GM23248 (cell line): ENCODE measurements around the gene TAL1. TPM values are rescaled to one million over a fixed set of nuclear protein-coding genes. Genes with fewer than 3 reads are reported as not detected.
A peak's percentile ranks its signal among the peaks of the same experiment; 100 is the strongest.

Experiments
- DNase-seq: peaks from one replicate; pipeline ENCODE4 v3.0.0-alpha.2; 2015
- H2AFZ ChIP-seq: fragments of 200-600 bp; sonication (generic); 2 replicates; pipeline ENCODE4 v1.6.1; 2016; ENCODE audit warnings: antibody characterized with exemption
- H3F3A ChIP-seq: fragments of 200-600 bp; sonication (generic); 2 replicates; pipeline ENCODE4 v1.6.1; 2016; ENCODE audit warnings: mild to moderate bottlenecking, antibody characterized with exemption, mixed run types; ENCODE audit not compliant: insufficient read depth
- H3K27ac ChIP-seq: fragments of 200-600 bp; sonication (generic); 2 replicates; pipeline ENCODE4 v1.5.1; 2016; ENCODE audit warnings: mild to moderate bottlenecking
- H3K27me3 ChIP-seq: fragments of 200-600 bp; sonication (generic); replicated peaks from 2 replicates; pipeline ENCODE4 v1.6.1; 2016; ENCODE audit warnings: mild to moderate bottlenecking; ENCODE audit not compliant: insufficient read depth
- H3K36me3 ChIP-seq: fragments of 200-600 bp; sonication (generic); 2 replicates; pipeline ENCODE4 v1.6.1; 2016; ENCODE audit warnings: low read depth, mild to moderate bottlenecking
- H3K4me1 ChIP-seq: fragments of 200-600 bp; sonication (generic); 2 replicates; pipeline ENCODE4 v1.6.1; 2016; ENCODE audit warnings: mild to moderate bottlenecking; ENCODE audit not compliant: insufficient read depth
- H3K4me2 ChIP-seq: fragments of 200-600 bp; sonication (generic); one replicate; pipeline ENCODE4 v1.6.1; 2016; ENCODE audit warnings: mild to moderate bottlenecking; ENCODE audit not compliant: unreplicated experiment
- H3K4me3 ChIP-seq: fragments of 200-600 bp; sonication (generic); 2 replicates; pipeline ENCODE4 v1.5.1; 2016; ENCODE audit warnings: mild to moderate bottlenecking
- H3K79me2 ChIP-seq: fragments of 200-600 bp; sonication (generic); 2 replicates; pipeline ENCODE4 v1.6.1; 2016; ENCODE audit warnings: mild to moderate bottlenecking; ENCODE audit not compliant: insufficient read depth
- H3K9ac ChIP-seq: fragments of 200-600 bp; sonication (generic); 2 replicates; pipeline ENCODE4 v1.6.1; 2016; ENCODE audit warnings: mild to moderate bottlenecking
- H3K9me2 ChIP-seq: fragments of 200-600 bp; sonication (generic); 2 replicates; pipeline ENCODE4 v1.6.1; 2016; ENCODE audit warnings: mixed run types, mild to moderate bottlenecking, moderate library complexity; ENCODE audit not compliant: insufficient read depth
- H3K9me3 ChIP-seq: fragments of 200-600 bp; sonication (generic); one replicate; pipeline ENCODE4 v1.6.1; 2017; ENCODE audit warnings: low read depth
- H4K20me1 ChIP-seq: fragments of 200-600 bp; sonication (generic); 2 replicates; pipeline ENCODE4 v1.6.0; 2016; ENCODE audit not compliant: insufficient read depth
- EZH2 ChIP-seq: fragments of 200-600 bp; sonication (generic); IDR thresholded peaks from 2 replicates; pipeline ENCODE4 v1.6.1; 2018; ENCODE audit warnings: antibody characterized with exemption, mild to moderate bottlenecking; ENCODE audit not compliant: insufficient read depth, poor library complexity, severe bottlenecking
- EZH2phosphoT487 ChIP-seq: fragments of 200-600 bp; sonication (generic); IDR thresholded peaks from 2 replicates; pipeline ENCODE4 v1.6.1; 2018; ENCODE audit warnings: antibody characterized with exemption, moderate library complexity, mild to moderate bottlenecking, low read depth; ENCODE audit not compliant: insufficient read depth
- WGBS, 2 experiments: methylation state at CpG; one replicate each; pipeline ENCODE4 v1.1.6; 2015 to 2017; ENCODE audit warnings: low lambda C conversion rate in 2 of 2, low coverage in 1 of 2; ENCODE audit errors: missing lambda C conversion rate in 2 of 2; 5-methylcytosine and 5-hydroxymethylcytosine counted together
- in situ Hi-C: fragments of 300-500 bp; cut with MboI; formaldehyde crosslinking; loops from 2 replicates; pipeline ENCODE4 v1.15.0; 2020
- polyA plus RNA-seq: library from polyadenylated mRNA; unstranded; fragments of >200 nt; fragmentation: Nextera tagmentation; extraction: Ambion mirVana; gene quantifications from 2 replicates; pipeline ENCODE4 v1.2.1, GENCODE V29; 2016
- total RNA-seq: library from RNA; depleted of rRNA; stranded (reverse); fragments of >200 nt; shearing (Covaris generic); gene quantifications from 2 replicates; pipeline ENCODE4 v1.2.3, GENCODE V29; 2014

TAL1 gene
- total and polyA plus RNA-seq, 2 experiments from 2014 or later = not detected

DNA sequence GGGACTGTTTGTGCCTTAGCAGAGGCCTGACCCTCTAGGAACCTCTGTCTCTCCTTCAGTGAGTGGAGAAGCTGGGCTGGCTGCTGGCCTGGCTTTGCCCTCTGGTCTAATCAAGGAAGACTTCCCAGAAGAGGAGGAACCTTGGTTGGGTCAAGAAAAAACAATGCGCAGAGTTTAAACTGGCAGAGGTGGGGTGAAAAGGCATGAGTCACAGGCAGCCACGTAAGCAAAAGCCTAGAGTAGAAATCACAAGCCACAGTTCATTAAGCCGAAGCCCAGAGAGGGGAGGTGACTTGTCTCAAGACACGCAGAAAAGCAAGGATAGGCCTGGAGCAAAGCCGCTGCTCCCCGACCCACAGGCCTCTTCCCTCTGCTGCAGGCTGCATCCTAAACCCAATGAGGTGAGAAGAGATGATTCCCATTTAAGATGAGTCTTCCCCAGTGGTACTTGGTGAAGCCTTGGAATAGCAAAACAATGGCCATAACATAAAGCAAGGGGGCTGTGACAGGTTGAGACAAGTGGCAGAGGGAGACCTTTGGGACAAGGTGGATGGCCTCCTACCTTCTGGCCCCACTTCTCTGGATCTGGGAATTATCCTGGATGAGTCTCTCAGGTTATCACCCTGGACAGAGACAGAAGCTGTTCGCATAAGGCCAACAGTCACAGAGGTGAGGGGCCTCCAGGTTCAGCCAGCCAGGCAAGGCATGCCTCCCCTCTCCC, 49.9 kb downstream of the TAL1 start:
- no peaks in the 10 kb centered on the region for H3K9me3 ChIP-seq
- in situ Hi-C loops = no loop called here

GRCh38 chr1:47181095-47181954, 50.7 kb downstream of the TAL1 start:
- Histone ChIP-seq H3K27ac (no peak overlapping the region), H4K20me1 (no peaks in the 10 kb centered on the region), H3K4me2 (no peak overlapping the region), H3K4me3 (no peak overlapping the region), H3K27me3 (no peaks in the 10 kb centered on the region), H3K9ac (no peak overlapping the region), H3K9me3 (no peaks in the 10 kb centered on the region), H2AFZ (no peak overlapping the region), H3K79me2 (no peaks in the 10 kb centered on the region), H3K36me3 (no peaks in the 10 kb centered on the region), H3K9me2 (no peaks in the 10 kb centered on the region), H3K4me1 (no peaks in the 10 kb centered on the region), H3F3A (0 out of 2 replicates have a peak, but pooled peaks cover 3% of the 10 kb centered on the region)
- in situ Hi-C loops = no loop called here
- TF ChIP-seq EZH2 = no peak
- TF ChIP-seq EZH2phosphoT487 = no peak
- DNase-seq = no peak
- 47 to 55% methylated on average over 16 to 18 of the region's 18 CpGs for WGBS, 2 experiments

More for the DNA sequence above, 49.9 kb downstream of the TAL1 start:
- H3K9ac ChIP-seq = no peak overlapping the region
- H3K4me3 ChIP-seq = no peak overlapping the region
- WGBS, 2 experiments = 71% methylated on average over 7 of the region's 7 CpGs
- no peak for DNase-seq
- no peaks in the 10 kb centered on the region for H3K36me3 ChIP-seq
- no peaks in the 10 kb centered on the region for H3K79me2 ChIP-seq
- H3K27ac ChIP-seq = no peak overlapping the region
- H3K9me2 ChIP-seq = no peaks in the 10 kb centered on the region
- H4K20me1 ChIP-seq = no peaks in the 10 kb centered on the region
- no peaks in the 10 kb centered on the region for H3K27me3 ChIP-seq
- no peak overlapping the region for H3K4me2 ChIP-seq
- H3K4me1 ChIP-seq = no peaks in the 10 kb centered on the region
- 0 out of 2 replicates have a peak, but pooled peaks cover 3% of the 10 kb centered on the region for H3F3A ChIP-seq
- H2AFZ ChIP-seq = no peak overlapping the region
- TF ChIP-seq EZH2 (no peak), EZH2phosphoT487 (no peak)

DNA sequence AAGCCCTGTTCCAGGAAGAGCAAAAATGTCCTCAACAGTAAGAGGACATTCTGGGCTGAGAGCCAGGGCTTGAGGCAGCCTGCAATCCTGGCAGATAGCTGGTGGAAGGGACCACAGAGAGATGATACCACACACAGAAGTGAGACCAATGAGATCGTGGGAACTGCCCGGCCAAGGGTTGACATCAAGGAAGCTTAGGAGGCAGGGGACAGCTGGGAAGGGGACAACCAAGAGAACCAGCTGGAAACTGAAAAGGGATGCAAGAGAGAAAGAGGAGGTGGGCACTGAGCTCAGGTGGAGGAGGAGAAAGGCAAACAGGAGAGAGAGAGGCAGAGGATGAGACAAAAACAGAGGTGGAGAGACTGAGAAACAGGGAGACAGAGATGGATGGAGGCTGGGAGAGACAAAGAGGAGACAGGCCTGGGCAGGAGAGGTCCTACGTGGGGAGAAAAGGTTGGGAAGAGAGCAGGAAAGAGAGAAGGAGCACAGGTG, 51.4 kb downstream of the TAL1 start:
- in situ Hi-C loops = no loop called here
- 41 to 76% methylated on average over 3 of the region's 3 CpGs for WGBS, 2 experiments

GRCh38 chr1:47179988-47180563, 51.9 kb downstream of the TAL1 start:
- Histone ChIP-seq H3K9me2 (no peaks in the 10 kb centered on the region), H3K4me3 (peak overlapping the region; percentile 87), H3K27me3 (no peaks in the 10 kb centered on the region), H3K9ac (peak overlapping the region; percentile 73), H3K9me3 (no peaks in the 10 kb centered on the region), H3K79me2 (no peaks in the 10 kb centered on the region), H3K36me3 (no peaks in the 10 kb centered on the region), H3K4me2 (peak overlapping the region; percentile 100), H4K20me1 (no peaks in the 10 kb centered on the region), H2AFZ (peak overlapping the region; percentile 100), H3K4me1 (no peaks in the 10 kb centered on the region), H3F3A (0 out of 2 replicates have a peak, but pooled peaks cover 3% of the 10 kb centered on the region), H3K27ac (no peak overlapping the region)
- no peak for DNase-seq
- WGBS, 2 experiments = 52 to 53% methylated on average over 3 of the region's 3 CpGs
- in situ Hi-C loops = no loop called here
- TF ChIP-seq EZH2phosphoT487 = no peak
- TF ChIP-seq EZH2 = no peak

More for the DNA sequence above, 51.4 kb downstream of the TAL1 start:
- Histone ChIP-seq H3K9me3 (no peaks in the 10 kb centered on the region), H3K36me3 (no peaks in the 10 kb centered on the region), H4K20me1 (no peaks in the 10 kb centered on the region), H3K4me3 (no peak overlapping the region), H3K79me2 (no peaks in the 10 kb centered on the region), H3K9ac (no peak overlapping the region), H3K9me2 (no peaks in the 10 kb centered on the region), H3K4me2 (no peak overlapping the region), H3K27me3 (no peaks in the 10 kb centered on the region), H2AFZ (peak overlapping the region; percentile 100; the same call in 1 of the 2 replicates), H3F3A (0 out of 2 replicates have a peak, but pooled peaks cover 3% of the 10 kb centered on the region), H3K4me1 (no peaks in the 10 kb centered on the region), H3K27ac (no peak overlapping the region)
- TF ChIP-seq EZH2 = no peak
- no peak for TF ChIP-seq EZH2phosphoT487
- DNase-seq = no peak
